Endodermal cell (in vitro differentiated cells): ENCODE results near the gene AFF3. TPM values are rescaled to one million over a fixed set of nuclear protein-coding genes. Genes with fewer than 3 reads are reported as not detected.
A peak's percentile ranks its signal among the peaks of the same experiment; 100 is the strongest.
"Not testable (repeated sequence)": the region's sequence is repeated elsewhere in the genome, so short reads cannot be mapped to it uniquely, and the experiment has no call there.

Experiments used
- DNase-seq: peaks from one replicate; pipeline ENCODE4 v3.0.0-alpha.2; 2017
- H3K27ac ChIP-seq: 2 replicates; pipeline ENCODE4 v1.5.1; 2013; ENCODE audit warnings: mild to moderate bottlenecking, low read depth, low read length, moderate library complexity
- H3K27me3 ChIP-seq: 2 replicates; pipeline ENCODE4 v1.6.1; 2013; ENCODE audit warnings: mild to moderate bottlenecking, low read length, moderate library complexity; ENCODE audit not compliant: insufficient read depth, control insufficient read depth, poor library complexity, severe bottlenecking
- H3K36me3 ChIP-seq: 2 replicates; pipeline ENCODE4 v1.7.0; 2013; ENCODE audit warnings: mild to moderate bottlenecking, low read length, moderate library complexity; ENCODE audit not compliant: control insufficient read depth, insufficient read depth
- H3K4me1 ChIP-seq: one replicate; pipeline ENCODE4 v1.7.0; 2013; ENCODE audit warnings: low read length; ENCODE audit not compliant: control insufficient read depth, insufficient read depth
- H3K4me3 ChIP-seq: 2 replicates; pipeline ENCODE4 v1.5.1; 2013; ENCODE audit warnings: mild to moderate bottlenecking, low read length, moderate library complexity
- H3K9ac ChIP-seq: 2 replicates; pipeline ENCODE4 v1.6.1; 2013; ENCODE audit warnings: mild to moderate bottlenecking, low read length, moderate library complexity; ENCODE audit not compliant: poor library complexity, severe bottlenecking; ENCODE audit errors: extremely low read depth
- H3K9me3 ChIP-seq: 2 replicates; pipeline ENCODE4 v1.6.1; 2013; ENCODE audit warnings: mild to moderate bottlenecking, low read length, moderate library complexity; ENCODE audit not compliant: control insufficient read depth
- H3K27ac Mint-ChIP-seq: 2 replicates; pipeline ENCODE4 v1.8.0; 2020; ENCODE audit warnings: mixed read lengths
- H3K27me3 Mint-ChIP-seq: 2 replicates; pipeline ENCODE4 v1.8.0; 2021; ENCODE audit warnings: mild to moderate bottlenecking, mixed read lengths; ENCODE audit not compliant: insufficient read depth
- H3K36me3 Mint-ChIP-seq: 2 replicates; pipeline ENCODE4 v1.8.0; 2020; ENCODE audit warnings: low read depth, mixed read lengths
- H3K4me1 Mint-ChIP-seq: 2 replicates; pipeline ENCODE4 v1.8.0; 2020; ENCODE audit warnings: mixed read lengths
- H3K4me3 Mint-ChIP-seq: 2 replicates; pipeline ENCODE4 v1.8.0; 2020; ENCODE audit warnings: mild to moderate bottlenecking, moderate library complexity, mixed read lengths
- H3K9me3 Mint-ChIP-seq: 2 replicates; pipeline ENCODE4 v1.8.0; 2020; ENCODE audit warnings: mild to moderate bottlenecking, mixed read lengths
- WGBS, 2 experiments: methylation state at CpG; one replicate each; pipeline versions ENCODE4 v1.1.5 to v1.1.7; 2013; ENCODE audit warnings: missing lambda C conversion rate in 2 of 2, mixed read lengths in 1 of 2; ENCODE audit not compliant: insufficient coverage in 1 of 2, insufficient read length in 1 of 2; 5-methylcytosine and 5-hydroxymethylcytosine counted together
- total RNA-seq, 2 donors: library from RNA; stranded (reverse); fragmentation: NEBNext Ultra II Directional in 1 of 2; extraction: Animal tissue kit (Norgen Biotek cat#: 25700) in 1 of 2; gene quantifications; 2 replicates in 1 of 2; 3 replicates in 1 of 2; pipeline ENCODE4 v1.2.1, GENCODE V29; 2021
- TF ChIP-seq, protein P1 (sequence below): fragments of 200-600 bp; sonication (generic); conservative IDR thresholded peaks from 2 replicates; pipeline ENCODE4 v1.5.0; 2021; ENCODE audit warnings: antibody characterized with exemption, mild to moderate bottlenecking

AFF3 gene
- total RNA-seq, 2 donors from 2014 or later, result 0.62 to 0.73 TPM

DNA sequence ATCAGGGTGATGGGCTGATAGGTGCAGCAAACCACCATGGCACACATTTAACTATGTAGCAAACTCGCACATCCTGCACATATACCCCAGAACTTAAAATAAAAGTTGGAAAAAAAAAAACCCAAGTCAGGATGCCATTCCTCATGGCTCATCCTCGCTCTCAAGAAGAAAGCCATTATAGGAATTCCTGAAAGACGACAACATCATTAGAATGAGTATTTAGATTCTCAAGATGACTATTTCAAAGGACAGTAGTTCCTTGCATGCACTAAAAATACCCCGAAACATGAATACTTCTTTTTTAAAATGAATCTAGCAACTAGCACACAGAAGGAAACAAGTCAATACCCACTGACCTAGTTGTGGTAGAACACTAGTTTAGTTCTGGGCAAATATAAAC, 366.8 kb downstream of the AFF3 start:
- no peaks in the 10 kb centered on the region for H3K4me1 ChIP-seq
- H3K36me3 Mint-ChIP-seq, result no peaks in the 10 kb centered on the region
- H3K9me3 ChIP-seq, result peaks cover 6% of the 10 kb centered on the region
- H3K27me3 Mint-ChIP-seq, result no peaks in the 10 kb centered on the region
- H3K9ac ChIP-seq, result no peak overlapping the region
- H3K9me3 Mint-ChIP-seq, result peaks cover 12% of the 10 kb centered on the region
- TF ChIP-seq, protein P1, sequence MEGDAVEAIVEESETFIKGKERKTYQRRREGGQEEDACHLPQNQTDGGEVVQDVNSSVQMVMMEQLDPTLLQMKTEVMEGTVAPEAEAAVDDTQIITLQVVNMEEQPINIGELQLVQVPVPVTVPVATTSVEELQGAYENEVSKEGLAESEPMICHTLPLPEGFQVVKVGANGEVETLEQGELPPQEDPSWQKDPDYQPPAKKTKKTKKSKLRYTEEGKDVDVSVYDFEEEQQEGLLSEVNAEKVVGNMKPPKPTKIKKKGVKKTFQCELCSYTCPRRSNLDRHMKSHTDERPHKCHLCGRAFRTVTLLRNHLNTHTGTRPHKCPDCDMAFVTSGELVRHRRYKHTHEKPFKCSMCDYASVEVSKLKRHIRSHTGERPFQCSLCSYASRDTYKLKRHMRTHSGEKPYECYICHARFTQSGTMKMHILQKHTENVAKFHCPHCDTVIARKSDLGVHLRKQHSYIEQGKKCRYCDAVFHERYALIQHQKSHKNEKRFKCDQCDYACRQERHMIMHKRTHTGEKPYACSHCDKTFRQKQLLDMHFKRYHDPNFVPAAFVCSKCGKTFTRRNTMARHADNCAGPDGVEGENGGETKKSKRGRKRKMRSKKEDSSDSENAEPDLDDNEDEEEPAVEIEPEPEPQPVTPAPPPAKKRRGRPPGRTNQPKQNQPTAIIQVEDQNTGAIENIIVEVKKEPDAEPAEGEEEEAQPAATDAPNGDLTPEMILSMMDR, result no peak
- no peaks in the 10 kb centered on the region for H3K36me3 ChIP-seq
- WGBS, 2 experiments, result 81 to 87% methylated on average over 3 to 4 of the region's 4 CpGs
- no peak for DNase-seq
- no peaks in the 10 kb centered on the region for H3K4me1 Mint-ChIP-seq
- no peak overlapping the region for H3K27ac ChIP-seq
- peaks cover 4% of the 10 kb centered on the region for H3K27me3 ChIP-seq
- no peak overlapping the region for H3K4me3 ChIP-seq
- H3K27ac Mint-ChIP-seq, result peak overlapping the region; percentile 28
- no peak overlapping the region for H3K4me3 Mint-ChIP-seq

DNA sequence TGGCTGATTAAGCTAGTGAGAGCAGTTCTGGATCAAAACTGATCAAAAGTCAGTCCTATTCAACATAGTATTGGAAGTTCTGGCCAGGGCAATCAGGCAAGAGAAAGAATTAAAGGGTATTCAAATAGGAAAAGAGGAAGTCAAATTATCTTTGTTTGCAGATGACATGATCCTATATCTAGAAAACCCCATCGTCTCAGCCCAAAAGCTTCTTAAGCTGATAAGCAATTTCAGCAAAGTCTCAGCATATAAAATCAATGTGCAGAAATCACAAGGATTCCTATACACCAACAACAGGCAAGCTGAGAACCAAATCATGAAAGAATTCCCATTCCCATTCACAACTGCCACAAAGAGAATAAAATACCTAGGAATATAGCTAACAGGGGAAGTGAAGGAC, 368.7 kb downstream of the AFF3 start:
- peaks cover 12% of the 10 kb centered on the region for H3K9me3 Mint-ChIP-seq
- DNase-seq, result not testable (repeated sequence)

DNA sequence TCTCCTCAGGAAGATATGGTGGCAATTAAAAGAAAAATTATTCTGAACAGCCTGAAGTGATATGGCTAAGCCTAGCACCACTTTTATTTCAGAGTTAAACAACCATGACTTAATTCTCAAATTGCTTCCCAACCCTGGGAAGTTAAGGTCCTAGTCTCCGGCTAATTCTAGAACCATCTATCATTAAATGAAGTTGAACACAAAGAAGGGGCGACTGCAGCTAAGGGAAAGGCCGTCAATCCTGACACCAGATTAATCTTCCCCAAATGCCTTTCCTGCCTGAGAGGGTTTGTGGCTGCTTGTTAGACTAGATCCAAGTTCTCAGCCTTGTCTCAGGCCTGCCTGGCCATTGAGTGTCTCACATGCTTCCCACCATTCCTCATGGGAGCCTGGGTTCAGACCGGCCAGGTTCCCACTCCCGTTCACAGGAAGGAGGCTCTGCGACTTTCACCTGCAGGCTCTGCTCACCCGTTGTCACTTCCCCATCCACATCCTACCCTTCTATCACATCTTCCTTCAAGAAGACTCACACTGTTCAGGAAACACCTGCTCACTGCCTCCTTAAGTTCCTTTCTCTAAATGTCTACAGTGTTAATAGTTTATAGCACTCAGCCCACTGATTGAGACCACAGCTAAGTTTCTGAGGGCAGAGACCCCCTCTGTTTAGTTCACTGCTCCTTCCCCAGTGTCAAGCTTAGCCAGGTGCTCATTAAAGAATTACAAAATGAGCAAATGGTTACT, 369.6 kb downstream of the AFF3 start:
- 75 to 91% methylated on average over 4 to 7 of the region's 7 CpGs for WGBS, 2 experiments
- Mint-ChIP-seq H3K4me1 (no peaks in the 10 kb centered on the region), H3K36me3 (no peaks in the 10 kb centered on the region), H3K4me3 (no peak overlapping the region), H3K9me3 (peaks cover 12% of the 10 kb centered on the region), H3K27me3 (no peaks in the 10 kb centered on the region), H3K27ac (no peak overlapping the region)
- H3K27ac ChIP-seq, result peak overlapping the region; percentile 87
- no peaks in the 10 kb centered on the region for H3K36me3 ChIP-seq
- no peak overlapping the region for H3K4me3 ChIP-seq
- H3K4me1 ChIP-seq, result no peaks in the 10 kb centered on the region
- TF ChIP-seq, protein P1, result no peak
- H3K9ac ChIP-seq, result no peak overlapping the region
- no peak for DNase-seq
- peaks cover 5% of the 10 kb centered on the region for H3K9me3 ChIP-seq
- H3K27me3 ChIP-seq, result peaks cover 4% of the 10 kb centered on the region

More for the DNA sequence above, 368.7 kb downstream of the AFF3 start:
- not testable (repeated sequence) for H3K36me3 ChIP-seq, H3K4me1 Mint-ChIP-seq, H3K9ac ChIP-seq, H3K36me3 Mint-ChIP-seq, H3K4me3 ChIP-seq, H3K4me3 Mint-ChIP-seq, H3K27me3 Mint-ChIP-seq, H3K4me1 ChIP-seq, H3K27ac ChIP-seq, H3K27ac Mint-ChIP-seq, H3K27me3 ChIP-seq
- peaks cover 10% of the 10 kb centered on the region for H3K9me3 ChIP-seq
- WGBS, 2 experiments, result 73 to 75% methylated on average over 1 of the region's 1 CpG
